KMS-11 (cell line): ENCODE measurements around the gene JMJD1C.

Source experiments
- H2AFZ ChIP-seq: fragments of 200-600 bp; sonication (generic); 2 replicates; pipeline ENCODE4 v1.6.1; 2016; ENCODE audit warnings: antibody characterized with exemption, mixed run types, low read depth
- H3K27ac ChIP-seq: fragments of 200-600 bp; sonication (generic); 2 replicates; pipeline ENCODE4 v1.6.1; 2016; ENCODE audit warnings: mild to moderate bottlenecking, mixed run types
- H3K27me3 ChIP-seq: fragments of 200-600 bp; sonication (generic); 2 replicates; pipeline ENCODE4 v1.6.1; 2017; ENCODE audit warnings: mild to moderate bottlenecking, low read depth, mixed run types, moderate library complexity; ENCODE audit not compliant: insufficient read depth
- H3K36me3 ChIP-seq: fragments of 200-600 bp; sonication (generic); 2 replicates; pipeline ENCODE4 v1.6.1; 2017; ENCODE audit warnings: mild to moderate bottlenecking, mixed run types; ENCODE audit not compliant: insufficient read depth
- H3K4me1 ChIP-seq: fragments of 200-600 bp; sonication (generic); 2 replicates; pipeline ENCODE4 v1.6.1; 2016; ENCODE audit warnings: mild to moderate bottlenecking, low read depth, mixed run types; ENCODE audit not compliant: poor library complexity, severe bottlenecking
- H3K4me2 ChIP-seq: fragments of 200-600 bp; sonication (generic); 2 replicates; pipeline ENCODE4 v1.7.0; 2016; ENCODE audit warnings: mild to moderate bottlenecking, mixed run types
- H3K4me3 ChIP-seq: fragments of 200-600 bp; sonication (generic); IDR thresholded peaks from 2 replicates; pipeline ENCODE4 v1.6.1; 2017; ENCODE audit warnings: low read depth, low read length, mixed read lengths; ENCODE audit not compliant: insufficient read depth
- H3K79me2 ChIP-seq: fragments of 200-600 bp; sonication (generic); 2 replicates; pipeline ENCODE4 v1.6.1; 2016; ENCODE audit warnings: low read depth, mixed run types; ENCODE audit not compliant: insufficient read depth
- H3K9ac ChIP-seq: fragments of 200-600 bp; sonication (generic); 2 replicates; pipeline ENCODE4 v1.6.1; 2016; ENCODE audit warnings: mild to moderate bottlenecking, mixed run types
- H4K20me1 ChIP-seq: fragments of 200-600 bp; sonication (generic); 2 replicates; pipeline ENCODE4 v1.6.1; 2016; ENCODE audit warnings: mild to moderate bottlenecking, mixed run types; ENCODE audit not compliant: insufficient read depth
- CTCF ChIP-seq: fragments of 200-600 bp; sonication (generic); conservative IDR thresholded peaks from 2 replicates; pipeline ENCODE4 v1.6.1; 2017; ENCODE audit warnings: low read depth, mild to moderate bottlenecking, antibody characterized with exemption, low read length, moderate library complexity, mixed read lengths

Gene JMJD1C

GRCh38 chr10:63260860-63261251, 204.9 kb downstream of the JMJD1C start:
- H3K27me3 ChIP-seq = no peaks in the 10 kb centered on the region
- H3K36me3 ChIP-seq = no peaks in the 10 kb centered on the region; the same call in none of the 2 replicates
- H3K27ac ChIP-seq = no peak overlapping the region
- H3K4me1 ChIP-seq = peaks cover 87% of the 10 kb centered on the region
- H3K4me2 ChIP-seq = no peak overlapping the region
- H3K4me3 ChIP-seq = no peak overlapping the region
- no peak overlapping the region for H2AFZ ChIP-seq
- H4K20me1 ChIP-seq = peaks cover 4% of the 10 kb centered on the region; the same call in 1 of the 2 replicates
- no peak for TF ChIP-seq CTCF
- H3K9ac ChIP-seq = no peak overlapping the region
- H3K79me2 ChIP-seq = peaks cover 100% of the 10 kb centered on the region

- no peaks in the 10 kb centered on the region; the same call in none of the 2 replicates for H3K36me3 ChIP-seq
- no peak overlapping the region for H3K9ac ChIP-seq
- H3K4me1 ChIP-seq = peaks cover 88% of the 10 kb centered on the region
- H3K27ac ChIP-seq = no peak overlapping the region
- no peak overlapping the region for H3K4me3 ChIP-seq
- no peak for TF ChIP-seq CTCF
- no peaks in the 10 kb centered on the region for H3K27me3 ChIP-seq
- peaks cover 100% of the 10 kb centered on the region for H3K79me2 ChIP-seq
- H3K4me2 ChIP-seq = peak overlapping the region; percentile 36; the same call in 1 of the 2 replicates
- peaks cover 4% of the 10 kb centered on the region; the same call in 1 of the 2 replicates for H4K20me1 ChIP-seq
- no peak overlapping the region for H2AFZ ChIP-seq
Observed at GRCh38 chr10:63260103-63260859, 205.5 kb downstream of the JMJD1C start.

GRCh38 chr10:63258920-63259678, 206.7 kb downstream of the JMJD1C start:
- H3K36me3 ChIP-seq = no peaks in the 10 kb centered on the region; the same call in none of the 2 replicates
- no peak overlapping the region for H3K4me3 ChIP-seq
- H3K4me2 ChIP-seq = peak overlapping the region; percentile 36; the same call in 1 of the 2 replicates
- H3K27ac ChIP-seq = no peak overlapping the region; the same call in 1 of the 2 replicates
- peaks cover 100% of the 10 kb centered on the region for H3K79me2 ChIP-seq
- H3K4me1 ChIP-seq = peaks cover 88% of the 10 kb centered on the region
- no peaks in the 10 kb centered on the region for H3K27me3 ChIP-seq
- H3K9ac ChIP-seq = no peak overlapping the region
- no peak for TF ChIP-seq CTCF
- no peak overlapping the region for H2AFZ ChIP-seq
- peaks cover 4% of the 10 kb centered on the region; the same call in 1 of the 2 replicates for H4K20me1 ChIP-seq

GRCh38 chr10:63257778-63258177, 208.0 kb downstream of the JMJD1C start:
- TF ChIP-seq CTCF = no peak
- H3K4me2 ChIP-seq = 0 out of 2 replicates have a peak overlapping the region, but pooled peaks have one; percentile 11
- peaks cover 74% of the 10 kb centered on the region for H3K4me1 ChIP-seq
- no peak overlapping the region for H3K4me3 ChIP-seq
- no peak overlapping the region for H3K27ac ChIP-seq
- no peaks in the 10 kb centered on the region for H3K36me3 ChIP-seq
- peaks cover 3% of the 10 kb centered on the region; the same call in 1 of the 2 replicates for H4K20me1 ChIP-seq
- no peak overlapping the region for H2AFZ ChIP-seq
- H3K9ac ChIP-seq = no peak overlapping the region
- H3K27me3 ChIP-seq = no peaks in the 10 kb centered on the region
- H3K79me2 ChIP-seq = peaks cover 100% of the 10 kb centered on the region
